ENCODE results near the gene ITSN1.

The ITSN1 gene

GRCh38 chr21:33731447-33731846 is 89.1 kb downstream of the ITSN1 start:
- no peak for DNase-seq (ENCODE audit: extremely low spot score)
- CTCF ChIA-PET: no interaction called here
- TF ChIP-seq, protein P1, sequence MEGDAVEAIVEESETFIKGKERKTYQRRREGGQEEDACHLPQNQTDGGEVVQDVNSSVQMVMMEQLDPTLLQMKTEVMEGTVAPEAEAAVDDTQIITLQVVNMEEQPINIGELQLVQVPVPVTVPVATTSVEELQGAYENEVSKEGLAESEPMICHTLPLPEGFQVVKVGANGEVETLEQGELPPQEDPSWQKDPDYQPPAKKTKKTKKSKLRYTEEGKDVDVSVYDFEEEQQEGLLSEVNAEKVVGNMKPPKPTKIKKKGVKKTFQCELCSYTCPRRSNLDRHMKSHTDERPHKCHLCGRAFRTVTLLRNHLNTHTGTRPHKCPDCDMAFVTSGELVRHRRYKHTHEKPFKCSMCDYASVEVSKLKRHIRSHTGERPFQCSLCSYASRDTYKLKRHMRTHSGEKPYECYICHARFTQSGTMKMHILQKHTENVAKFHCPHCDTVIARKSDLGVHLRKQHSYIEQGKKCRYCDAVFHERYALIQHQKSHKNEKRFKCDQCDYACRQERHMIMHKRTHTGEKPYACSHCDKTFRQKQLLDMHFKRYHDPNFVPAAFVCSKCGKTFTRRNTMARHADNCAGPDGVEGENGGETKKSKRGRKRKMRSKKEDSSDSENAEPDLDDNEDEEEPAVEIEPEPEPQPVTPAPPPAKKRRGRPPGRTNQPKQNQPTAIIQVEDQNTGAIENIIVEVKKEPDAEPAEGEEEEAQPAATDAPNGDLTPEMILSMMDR (IDR thresholded peaks at IDR 0.05; ENCODE audit: control extremely low read depth, extremely low read depth, low read depth, missing control alignments): no peak
- POLR2A ChIA-PET: no interaction called here

GRCh38 chr21:33732038-33732437 is 89.7 kb downstream of the ITSN1 start:
- TF ChIP-seq, protein P1 (IDR thresholded peaks at IDR 0.05; ENCODE audit: control extremely low read depth, extremely low read depth, low read depth, missing control alignments): no peak
- ChIA-PET CTCF (no interaction called here), POLR2A (no interaction called here)
- no peak for DNase-seq (ENCODE audit: extremely low spot score)

GRCh38 chr21:33733601-33734000 is 91.3 kb downstream of the ITSN1 start:
- ChIA-PET CTCF (interaction anchor here (0.6 to 1.4 kb wide), 3 partner anchors 13 to 44 kb away, joined by 3 to 4 read pairs (median 3); no protein-coding TSS in a partner anchor), POLR2A (no interaction called here)
- TF ChIP-seq, protein P1 (IDR thresholded peaks at IDR 0.05; ENCODE audit: control extremely low read depth, extremely low read depth, low read depth, missing control alignments): no peak
- no peak for DNase-seq (ENCODE audit: extremely low spot score)

DNA sequence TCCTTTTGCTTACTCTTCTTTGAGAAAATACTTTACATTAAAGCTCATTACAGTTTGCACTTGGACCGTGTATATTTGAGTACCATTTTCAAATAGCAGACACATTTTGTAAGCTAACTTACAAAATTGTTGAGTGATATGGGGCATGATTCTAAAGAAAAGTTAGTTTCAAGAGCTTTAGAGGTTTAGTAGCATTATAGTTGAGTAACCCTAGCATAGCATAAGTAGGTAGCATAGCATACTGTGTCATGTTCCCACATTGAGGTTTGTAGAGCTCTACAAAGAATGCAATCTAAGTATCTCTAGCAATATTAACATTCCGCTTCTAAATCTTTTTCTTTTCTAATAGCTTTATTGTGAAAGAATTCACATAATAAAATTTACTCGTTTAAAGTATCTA is 92.0 kb downstream of the ITSN1 start:
- no peak for DNase-seq (ENCODE audit: extremely low spot score)
- CTCF ChIA-PET: interaction anchor here (0.6 to 1.4 kb wide), 5 partner anchors 10 to 44 kb away, joined by 3 to 5 read pairs (median 4); no protein-coding TSS in a partner anchor
- TF ChIP-seq, protein P1 (IDR thresholded peaks at IDR 0.05; ENCODE audit: control extremely low read depth, extremely low read depth, low read depth, missing control alignments): no peak
- POLR2A ChIA-PET: no interaction called here

- CTCF ChIA-PET: interaction anchor here (0.9 to 1.4 kb wide), 4 partner anchors 10 to 41 kb away, joined by 3 to 5 read pairs (median 4); no protein-coding TSS in a partner anchor
- no peak for DNase-seq (ENCODE audit: extremely low spot score)
- TF ChIP-seq, protein P1 (IDR thresholded peaks at IDR 0.05; ENCODE audit: control extremely low read depth, extremely low read depth, low read depth, missing control alignments): no peak
- POLR2A ChIA-PET: no interaction called here
Measured at GRCh38 chr21:33734818-33735217, 92.5 kb downstream of the ITSN1 start.

DNA sequence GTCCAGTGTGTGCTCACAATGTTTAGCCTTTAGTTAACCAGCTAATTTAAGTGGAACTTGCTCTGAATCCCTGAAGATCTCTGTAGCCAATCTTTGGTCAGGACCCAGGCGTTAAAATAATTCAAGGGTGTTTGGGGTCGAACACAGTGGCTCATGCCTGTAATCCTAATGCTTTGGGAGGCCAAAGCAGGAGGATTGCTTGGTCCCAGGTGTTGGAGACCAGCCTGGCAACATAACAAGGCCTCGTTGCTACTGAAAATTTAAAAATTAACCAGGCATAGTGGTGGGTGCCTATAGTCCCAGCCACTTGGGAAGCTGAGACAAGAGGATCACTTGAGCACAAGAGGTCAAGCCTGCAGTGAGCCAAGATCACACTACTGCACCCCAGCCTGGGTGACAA is 94.3 kb downstream of the ITSN1 start:
- no peak for DNase-seq (ENCODE audit: extremely low spot score)
- CTCF ChIA-PET: interaction anchor here (0.9 kb wide), 1 partner anchor 612 kb away, joined by 3 read pairs; no protein-coding TSS in a partner anchor
- TF ChIP-seq, protein P1 (IDR thresholded peaks at IDR 0.05; ENCODE audit: control extremely low read depth, extremely low read depth, low read depth, missing control alignments): no peak
- POLR2A ChIA-PET: no interaction called here

DNA sequence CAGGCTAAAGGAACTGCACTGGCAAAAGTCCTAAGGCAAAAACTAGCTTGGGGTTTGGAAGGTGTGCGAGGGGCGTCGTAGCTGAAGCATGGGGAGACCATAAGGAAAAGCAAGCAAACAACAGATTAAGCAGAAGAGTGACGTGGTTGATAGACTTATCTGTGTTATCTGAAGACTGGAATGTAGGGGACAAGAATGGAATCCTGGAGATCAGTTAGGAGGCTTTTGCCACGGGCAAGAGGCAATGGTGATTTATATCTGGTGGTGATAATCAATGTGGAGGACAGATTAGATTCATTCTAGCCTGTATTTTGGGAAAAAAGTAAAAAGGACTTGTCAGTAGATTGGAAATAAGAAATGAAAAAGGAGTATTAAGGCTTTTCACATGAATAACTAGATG is 97.4 kb downstream of the ITSN1 start:
- DNase-seq (ENCODE audit: extremely low spot score): no peak
- ChIA-PET POLR2A (no interaction called here), CTCF (no interaction called here)
- TF ChIP-seq, protein P1 (IDR thresholded peaks at IDR 0.05; ENCODE audit: control extremely low read depth, extremely low read depth, low read depth, missing control alignments): no peak

Measured in GM10248 (cell line).